Vagina (tissue), 2 donors: Measurements from ENCODE around the gene GABARAPL2.

ENCODE experiments used
- CTCF ChIP-seq, 3 experiments: fragments of 450-650 bp in 2 of 3; fragments of 200-600 bp in 1 of 3; sonication (generic) in 1 of 3; IDR thresholded peaks; one replicate each; pipeline ENCODE4 v1.5.1; 2017 to 2019; ENCODE audit warnings: antibody characterized with exemption in 3 of 3, mild to moderate bottlenecking in 2 of 3, moderate library complexity in 2 of 3
- POLR2A ChIP-seq, 2 donors: fragments of 450-650 bp; IDR thresholded peaks; one replicate each; pipeline ENCODE4 v1.6.1; 2017; ENCODE audit warnings: antibody characterized with exemption in 2 of 2, mild to moderate bottlenecking in 2 of 2, moderate library complexity in 2 of 2
- POLR2AphosphoS5 ChIP-seq, 2 donors: sonication (generic); formaldehyde crosslinking; IDR thresholded peaks; one replicate each; pipeline ENCODE4 v1.9.0; 2017; ENCODE audit warnings: antibody characterized with exemption in 2 of 2, mild to moderate bottlenecking in 2 of 2, low read depth in 1 of 2; ENCODE audit not compliant: insufficient read depth in 1 of 2

GRCh38 chr16:75572864-75573542 is 6.8 kb downstream of the GABARAPL2 start:
- TF ChIP-seq POLR2A (IDR thresholded peaks at IDR 0.05) (no peak), CTCF (IDR thresholded peaks at IDR 0.05) (no peak), POLR2AphosphoS5 (IDR thresholded peaks at IDR 0.05; ENCODE audit: insufficient read depth in 1 of 2, low read depth in 1 of 2) (no peak)
